Stomach (tissue), 9 donors: ENCODE data around the gene AFDN. TPM values are rescaled to one million over a fixed set of nuclear protein-coding genes. Genes with fewer than 3 reads are reported as not detected.

Experiments used
- DNase-seq, 2 donors: peaks; one replicate each; pipeline versions ENCODE4 v3.0.0 to v3.0.0-alpha.2; 2013 to 2019
- H3K27ac ChIP-seq, 5 donors: fragments of 200-600 bp in 4 of 5; sonication (generic) in 4 of 5; one replicate each; pipeline ENCODE4 v1.5.1; 2013 to 2019; ENCODE audit warnings: mild to moderate bottlenecking in 1 of 5, moderate library complexity in 1 of 5
- H3K27me3 ChIP-seq, 3 donors: fragments of 200-600 bp; sonication (generic); one replicate each; pipeline ENCODE4 v1.5.1; 2017 to 2019; ENCODE audit warnings: mixed run types in 1 of 3
- H3K36me3 ChIP-seq, 4 donors: fragments of 200-600 bp; sonication (generic); 1 replicate in 3 of 4; 2 replicates in 1 of 4; pipeline ENCODE4 v1.5.1; 2016 to 2019
- H3K4me1 ChIP-seq, 4 donors: fragments of 200-600 bp; sonication (generic); one replicate each; pipeline ENCODE4 v1.5.1; 2016 to 2019
- H3K4me3 ChIP-seq, 4 donors: fragments of 200-600 bp; sonication (generic) in 3 of 4; one replicate each; pipeline ENCODE4 v1.5.1; 2016 to 2019; ENCODE audit warnings: mild to moderate bottlenecking in 1 of 4
- H3K9me3 ChIP-seq, 4 donors: fragments of 200-600 bp; sonication (generic); one replicate each; pipeline ENCODE4 v1.5.1; 2016 to 2019
- CTCF ChIP-seq, 7 experiments: fragments of 450-650 bp in 4 of 7; fragments of 200-600 bp in 3 of 7; sonication (generic) in 3 of 7; IDR thresholded peaks; one replicate each; pipeline ENCODE4 v1.5.1; 2016 to 2019; ENCODE audit warnings: antibody characterized with exemption in 7 of 7, control low read depth in 2 of 7, mild to moderate bottlenecking in 1 of 7
- EP300 ChIP-seq: sonication (generic); formaldehyde crosslinking; IDR thresholded peaks from one replicate; pipeline ENCODE4 v1.6.1; 2017; ENCODE audit warnings: antibody characterized with exemption
- POLR2A ChIP-seq, 4 donors: fragments of 450-650 bp; IDR thresholded peaks; one replicate each; pipeline ENCODE4 v1.6.1; 2016; ENCODE audit warnings: antibody characterized with exemption in 4 of 4, control low read depth in 2 of 4, mild to moderate bottlenecking in 1 of 4, moderate library complexity in 1 of 4
- POLR2AphosphoS5 ChIP-seq, 3 donors: sonication (generic); formaldehyde crosslinking; IDR thresholded peaks; one replicate each; pipeline ENCODE4 v1.6.1; 2016; ENCODE audit warnings: antibody characterized with exemption in 3 of 3
- WGBS, 5 donors: extraction: QIAGEN DNeasy Blood & Tissue Kit in 3 of 5; methylation state at CpG; one replicate each; pipeline versions ENCODE4 v1.1.5 to v1.1.7; 2013 to 2018; 5-methylcytosine and 5-hydroxymethylcytosine counted together
- intact Hi-C: fragments of 100-400 bp; cut with DNase I; formaldehyde crosslinking; loops from one replicate; pipeline ENCODE4 v1.15.1; 2023; ENCODE audit warnings: low total_unique reads
- polyA plus RNA-seq, 3 donors: library from polyadenylated mRNA; stranded (reverse); fragments of 200-250 nt; gene quantifications; one replicate each; pipeline ENCODE4 v1.2.3, GENCODE V29; 2013
- total RNA-seq, 5 donors: library from RNA; depleted of rRNA; stranded (reverse); fragments of >200 nt; gene quantifications; one replicate each; pipeline versions ENCODE4 v1.1.0 to v1.2.3, GENCODE V29; 2014 to 2016
- donor health status: healthy with polysubstance abuse.
- donor health status: Bipolar disorder and iron deficiency.
- donor health status: healthy.

AFDN gene
- total and polyA plus RNA-seq, 8 donors = 24.8 to 521 (median 114) TPM

- Histone ChIP-seq H3K9me3 (no peaks in the 10 kb centered on the region), H3K4me1 (peaks cover 0 to 7% (median 3%) of the 10 kb centered on the region in 4 donors), H3K27me3 (no peaks in the 10 kb centered on the region), H3K36me3 (peaks cover 29 to 77% (median 64%) of the 10 kb centered on the region in 4 donors), H3K27ac (no peak overlapping the region), H3K4me3 (no peak overlapping the region)
- TF ChIP-seq POLR2A (IDR thresholded peaks at IDR 0.05) (no peak), EP300 (no peak), POLR2AphosphoS5 (IDR thresholded peaks at IDR 0.05) (no peak), CTCF (IDR thresholded peaks at IDR 0.05) (no peak)
- DNase-seq = no peak
- WGBS, 5 donors = 92 to 98% (median 93%) methylated on average over 3 of the region's 3 CpGs
- intact Hi-C loops = no loop called here
Observed at GRCh38 chr6:167954151-167954550, 127.4 kb downstream of the AFDN start.

- WGBS, 5 donors = 96 to 98% (median 97%) methylated on average over 6 of the region's 6 CpGs
- intact Hi-C loops = no loop called here
- Histone ChIP-seq H3K27me3 (no peaks in the 10 kb centered on the region), H3K36me3 (peaks cover 7 to 54% (median 40%) of the 10 kb centered on the region in 4 donors), H3K4me3 (no peak overlapping the region), H3K9me3 (no peaks in the 10 kb centered on the region), H3K4me1 (peaks cover 0 to 10% (median 4%) of the 10 kb centered on the region in 4 donors), H3K27ac (no peak overlapping the region)
- TF ChIP-seq POLR2AphosphoS5 (IDR thresholded peaks at IDR 0.05) (no peak), POLR2A (IDR thresholded peaks at IDR 0.05) (no peak), CTCF (IDR thresholded peaks at IDR 0.05) (no peak), EP300 (no peak)
- no peak for DNase-seq
Observed at GRCh38 chr6:167956491-167956890, 129.8 kb downstream of the AFDN start.

DNA sequence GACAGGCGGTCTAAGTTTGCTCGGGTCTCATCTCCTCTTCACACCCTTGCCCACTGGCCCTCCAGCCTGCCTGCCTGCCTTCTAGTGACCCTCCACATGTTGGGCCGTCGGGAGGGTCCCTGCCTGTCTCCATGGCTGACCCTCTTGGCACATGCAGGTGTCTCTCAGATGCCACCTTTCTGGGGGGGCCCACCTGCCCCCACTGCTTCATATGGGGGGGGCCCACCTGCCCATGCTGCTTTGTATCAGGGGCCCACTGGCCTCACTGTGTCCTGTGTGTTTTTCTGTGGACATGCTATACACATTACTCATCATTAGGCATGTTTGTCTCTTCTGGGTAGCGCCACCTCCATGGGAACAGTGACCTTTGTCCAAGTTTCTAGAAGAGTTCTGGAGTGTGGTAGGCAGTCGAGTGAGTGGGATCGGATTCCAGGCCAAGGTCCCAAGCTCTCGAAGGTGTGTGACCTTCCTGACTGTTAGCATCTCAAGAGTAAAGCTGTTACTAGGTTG is 130.3 kb downstream of the AFDN start:
- Histone ChIP-seq H3K27ac (no peak overlapping the region), H3K4me1 (peaks cover 0 to 10% (median 4%) of the 10 kb centered on the region in 4 donors), H3K27me3 (no peaks in the 10 kb centered on the region), H3K36me3 (peaks cover 1 to 48% (median 37%) of the 10 kb centered on the region in 4 donors), H3K9me3 (no peaks in the 10 kb centered on the region), H3K4me3 (no peak overlapping the region)
- TF ChIP-seq POLR2AphosphoS5 (IDR thresholded peaks at IDR 0.05) (no peak), EP300 (no peak), CTCF (IDR thresholded peaks at IDR 0.05) (no peak), POLR2A (IDR thresholded peaks at IDR 0.05) (no peak)
- WGBS, 5 donors = 92 to 94% (median 93%) methylated on average over 8 of the region's 8 CpGs
- no peak for DNase-seq
- intact Hi-C loops = no loop called here

GRCh38 chr6:167957626-167958025 is 130.9 kb downstream of the AFDN start:
- H3K9me3 ChIP-seq = no peaks in the 10 kb centered on the region
- peaks cover 0 to 48% (median 37%) of the 10 kb centered on the region in 4 donors for H3K36me3 ChIP-seq
- peaks cover 0 to 10% (median 4%) of the 10 kb centered on the region in 4 donors for H3K4me1 ChIP-seq
- TF ChIP-seq POLR2AphosphoS5 (IDR thresholded peaks at IDR 0.05) (no peak), EP300 (no peak), POLR2A (IDR thresholded peaks at IDR 0.05) (no peak), CTCF (IDR thresholded peaks at IDR 0.05) (no peak)
- intact Hi-C loops = no loop called here
- no peak overlapping the region for H3K4me3 ChIP-seq
- 90 to 95% (median 93%) methylated on average over 6 of the region's 6 CpGs for WGBS, 5 donors
- DNase-seq = no peak
- H3K27ac ChIP-seq = no peak overlapping the region
- no peaks in the 10 kb centered on the region for H3K27me3 ChIP-seq
